Fibroblast of peridontal ligament (primary cell): ENCODE measurements around the gene CAV3.

ENCODE experiments used
- DNase-seq: peaks from one replicate; pipeline ENCODE4 v3.0.0-alpha.2; 2010; ENCODE audit errors: extremely low read depth

The CAV3 gene

GRCh38 chr3:8734908-8735307 is 1.3 kb downstream of the CAV3 start:
- no peak for DNase-seq

GRCh38 chr3:8736436-8736835 is 2.8 kb downstream of the CAV3 start:
- no peak for DNase-seq

GRCh38 chr3:8737301-8737700 is 3.7 kb downstream of the CAV3 start:
- no peak for DNase-seq

GRCh38 chr3:8737823-8738222 is 4.2 kb downstream of the CAV3 start:
- no peak for DNase-seq

GRCh38 chr3:8738639-8739038 is 5.0 kb downstream of the CAV3 start:
- no peak for DNase-seq

GRCh38 chr3:8739757-8740504 is 6.3 kb downstream of the CAV3 start:
- peak; percentile 34 for DNase-seq

- DNase-seq, result peak; percentile 63
Observed at GRCh38 chr3:8741581-8742261, 8.1 kb downstream of the CAV3 start.

GRCh38 chr3:8743021-8743601 is 9.5 kb downstream of the CAV3 start:
- DNase-seq, result peak; percentile 82

- no peak for DNase-seq
Observed at GRCh38 chr3:8743911-8744310, 10.3 kb downstream of the CAV3 start.

GRCh38 chr3:8745619-8746370 is 12.2 kb downstream of the CAV3 start:
- DNase-seq, result no peak

GRCh38 chr3:8746780-8747345 is 13.3 kb downstream of the CAV3 start:
- no peak for DNase-seq

GRCh38 chr3:8749316-8749715 is 15.7 kb downstream of the CAV3 start:
- DNase-seq, result no peak

GRCh38 chr3:8752832-8753231 is 19.2 kb downstream of the CAV3 start:
- no peak for DNase-seq

- DNase-seq, result no peak
Observed at GRCh38 chr3:8755097-8755496, 21.5 kb downstream of the CAV3 start.

GRCh38 chr3:8755564-8756237 is 22.1 kb downstream of the CAV3 start:
- peak; percentile 29 for DNase-seq

- DNase-seq, result peak; percentile 30
Observed at GRCh38 chr3:8756671-8757070, 23.1 kb downstream of the CAV3 start.

- DNase-seq, result peak; percentile 89
Observed at GRCh38 chr3:8757551-8758518, 24.2 kb downstream of the CAV3 start.

- no peak for DNase-seq
Observed at GRCh38 chr3:8759038-8759707, 25.6 kb downstream of the CAV3 start.

- DNase-seq, result no peak
Observed at GRCh38 chr3:8760091-8760490, 26.5 kb downstream of the CAV3 start.

GRCh38 chr3:8760506-8760905 is 26.9 kb downstream of the CAV3 start:
- DNase-seq, result no peak
